OCI-M2 (cell line): ENCODE measurements around the gene USP10.
"Not testable (repeated sequence)": the region's sequence is repeated elsewhere in the genome, so short reads cannot be mapped to it uniquely, and the experiment has no call there.

ENCODE experiments used
- DNase-seq: peaks from one replicate; lab custom pipeline; 2025; ENCODE audit not compliant: unreplicated experiment; lab: John Stamatoyannopoulos, UW

The USP10 gene

GRCh38 chr16:84724606-84725309 lies 25.0 kb downstream of the USP10 start:
- no peak for DNase-seq

DNA sequence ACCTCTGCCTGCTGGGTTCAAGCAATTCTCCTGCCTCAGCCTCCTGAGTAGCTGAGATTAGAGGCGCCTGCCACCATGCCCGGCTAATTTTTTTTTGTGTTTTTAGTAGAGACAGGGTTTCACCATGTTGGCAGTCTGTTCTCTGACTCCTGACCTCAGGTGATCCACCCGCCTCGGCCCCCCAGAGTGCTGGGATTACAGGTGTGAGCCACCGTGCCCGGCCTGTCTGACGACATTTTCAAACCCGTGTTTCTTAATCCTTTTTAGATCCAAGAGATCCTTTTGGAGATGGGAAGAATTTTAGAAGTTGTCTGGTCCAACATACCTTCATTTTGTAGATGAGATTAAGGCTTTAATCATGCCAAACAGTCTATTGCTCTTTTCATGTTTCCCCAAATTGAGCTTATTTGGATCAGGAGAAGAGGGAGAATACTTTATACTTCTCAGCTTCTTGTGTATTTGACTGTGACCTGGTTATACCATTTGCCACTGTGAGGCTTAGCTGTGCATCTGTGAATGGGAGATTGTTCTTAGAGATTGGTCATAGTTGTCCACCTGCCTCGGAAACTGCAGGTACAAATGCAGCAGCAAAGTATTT lies 25.8 kb downstream of the USP10 start:
- no peak for DNase-seq

- DNase-seq = peak; percentile 72
These were observed 26.4 kb downstream of the USP10 start for GRCh38 chr16:84726079-84726668.

DNA sequence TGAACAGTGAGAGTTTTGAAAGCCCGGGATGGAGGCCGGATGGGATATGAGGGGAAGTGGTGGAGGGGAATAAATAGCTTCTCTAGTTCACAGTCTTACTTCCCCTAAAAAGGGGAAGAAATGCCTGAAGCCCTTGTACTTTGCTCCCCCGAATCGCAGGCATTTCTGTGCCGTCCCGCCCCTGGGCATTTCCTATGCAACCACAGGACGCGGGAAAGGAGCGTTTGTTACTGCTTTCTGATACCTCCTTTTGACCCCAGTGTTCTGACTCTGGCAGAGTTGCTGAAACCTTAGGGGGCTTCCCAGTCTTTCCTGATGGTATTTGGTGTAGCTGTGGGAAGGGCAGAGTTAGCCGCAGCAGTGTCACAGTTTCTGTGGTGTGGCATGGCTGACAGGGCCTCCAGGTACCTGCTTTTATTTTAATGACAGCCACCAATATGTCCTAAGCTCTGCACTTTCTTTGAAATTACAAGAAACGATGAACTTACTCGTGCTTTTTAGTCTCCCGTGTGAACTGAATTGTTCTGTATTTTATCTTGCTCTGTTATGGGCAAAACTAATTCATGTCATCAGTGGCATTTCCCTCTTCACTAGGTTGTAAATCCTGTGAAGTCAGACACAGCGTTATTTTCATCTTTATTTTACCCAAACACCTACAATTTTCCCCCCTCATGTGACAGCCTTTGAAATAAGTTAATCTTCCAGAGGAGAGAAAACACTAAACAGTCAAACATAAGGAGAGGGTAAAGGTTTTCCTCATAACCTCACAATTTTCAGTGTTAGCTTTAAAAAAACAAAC lies 27.1 kb downstream of the USP10 start:
- DNase-seq = no peak

- no peak for DNase-seq
These were observed 29.1 kb downstream of the USP10 start for GRCh38 chr16:84728853-84729424.

DNA sequence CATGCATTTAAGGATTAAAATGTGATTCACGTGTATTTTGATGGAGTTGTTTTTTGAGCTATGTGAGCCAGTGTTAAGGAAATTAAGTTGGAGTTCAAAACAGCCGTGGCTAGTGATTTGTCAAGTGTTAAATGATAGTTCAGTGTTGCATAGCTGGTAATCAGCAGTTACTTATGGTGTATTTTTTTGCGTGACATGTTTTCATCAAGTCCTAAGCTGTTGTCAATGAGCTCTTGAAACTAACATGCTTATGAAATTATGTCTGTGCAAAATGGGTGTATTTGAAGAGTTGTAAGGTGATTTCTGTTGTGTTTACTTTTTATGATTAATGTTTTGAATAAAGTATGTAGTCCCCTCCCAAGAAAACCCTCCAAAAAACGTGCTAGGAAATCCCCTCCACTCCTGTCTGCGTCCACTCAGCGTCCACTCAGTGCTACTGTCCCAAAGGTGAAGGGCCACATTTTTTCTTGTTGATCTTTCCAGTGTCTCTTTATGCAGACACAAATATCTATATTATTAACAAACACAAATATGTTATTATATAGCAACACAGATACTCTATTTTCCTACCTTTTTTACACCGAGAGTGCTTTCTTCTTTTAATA lies 30.0 kb downstream of the USP10 start:
- DNase-seq = no peak

DNA sequence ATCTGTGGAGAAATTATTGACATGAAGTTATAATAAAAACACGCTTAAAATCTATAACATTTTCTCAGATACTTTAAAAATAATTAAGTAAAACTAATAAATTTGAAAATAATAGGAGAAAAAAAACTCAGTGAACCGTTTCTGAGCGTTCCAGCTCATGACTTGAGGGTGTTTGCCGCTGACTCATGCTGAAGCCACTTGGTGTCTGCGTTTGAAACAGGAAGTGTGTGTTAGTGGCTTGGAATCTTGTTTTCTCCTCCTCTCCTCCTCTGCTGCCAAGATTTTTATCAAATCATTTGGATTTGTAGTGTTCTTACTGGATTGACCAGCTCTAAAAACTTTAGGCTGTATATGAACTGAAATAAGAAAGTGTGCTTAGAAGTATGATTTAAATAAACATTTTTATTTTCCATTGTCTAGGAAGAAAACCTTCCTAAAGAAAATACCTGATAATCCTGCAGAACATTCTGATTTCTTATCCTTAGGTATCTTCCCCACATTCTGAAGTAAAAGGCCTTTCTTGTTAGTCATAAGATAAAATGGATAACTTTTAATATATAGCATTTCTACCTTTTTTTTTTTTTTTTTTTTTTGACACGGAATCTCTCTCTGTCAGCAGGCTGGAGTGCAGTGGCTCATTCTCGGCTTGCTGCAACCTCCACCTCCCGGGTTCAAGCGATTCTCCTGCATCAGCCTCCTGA lies 30.8 kb downstream of the USP10 start:
- DNase-seq = no peak

- DNase-seq = not testable (repeated sequence)
These were observed 32.5 kb downstream of the USP10 start for GRCh38 chr16:84732332-84732673.

GRCh38 chr16:84732674-84733352 lies 33.0 kb downstream of the USP10 start:
- DNase-seq = no peak

- no peak for DNase-seq
These were observed 36.2 kb downstream of the USP10 start for GRCh38 chr16:84735849-84736586.

- DNase-seq = no peak
These were observed 37.6 kb downstream of the USP10 start for GRCh38 chr16:84737192-84738011.

DNA sequence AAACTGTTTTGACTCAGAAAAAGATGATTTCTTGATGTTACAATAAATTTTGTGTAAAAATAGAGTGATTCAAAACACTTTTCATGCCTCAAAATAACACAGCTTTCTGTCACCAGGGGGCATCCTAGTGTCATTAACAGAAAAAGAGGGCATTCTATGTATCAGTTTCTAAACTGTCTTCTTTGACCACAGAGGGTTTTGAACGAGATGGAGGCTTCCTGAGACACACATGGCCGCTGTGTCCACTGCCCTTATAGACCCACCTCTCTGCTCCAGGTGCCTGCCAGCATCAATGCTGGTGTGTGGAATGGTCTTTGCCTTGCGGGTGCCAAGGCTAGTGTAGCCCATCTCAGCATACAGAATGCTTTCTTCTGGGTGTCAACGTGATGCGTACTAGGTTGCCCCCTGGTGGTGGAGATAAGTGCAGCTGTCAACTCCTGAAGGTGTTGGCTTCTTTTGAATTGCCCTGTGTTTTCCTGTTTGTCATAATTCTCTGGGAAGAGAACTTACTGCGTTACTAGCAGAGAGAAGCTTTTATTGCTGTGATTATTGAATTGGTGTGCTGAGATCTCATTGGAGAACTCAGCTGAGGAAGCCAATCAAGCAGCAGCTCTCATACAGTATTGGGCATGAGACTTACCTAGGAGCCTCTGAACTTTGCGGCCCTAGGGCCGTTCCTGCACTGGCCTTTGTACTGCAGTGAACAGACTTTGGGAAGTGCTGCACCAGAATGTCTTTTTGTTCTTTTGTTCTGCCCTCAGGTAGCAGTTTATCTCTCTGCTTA lies 38.6 kb downstream of the USP10 start:
- DNase-seq = peak; percentile 17

DNA sequence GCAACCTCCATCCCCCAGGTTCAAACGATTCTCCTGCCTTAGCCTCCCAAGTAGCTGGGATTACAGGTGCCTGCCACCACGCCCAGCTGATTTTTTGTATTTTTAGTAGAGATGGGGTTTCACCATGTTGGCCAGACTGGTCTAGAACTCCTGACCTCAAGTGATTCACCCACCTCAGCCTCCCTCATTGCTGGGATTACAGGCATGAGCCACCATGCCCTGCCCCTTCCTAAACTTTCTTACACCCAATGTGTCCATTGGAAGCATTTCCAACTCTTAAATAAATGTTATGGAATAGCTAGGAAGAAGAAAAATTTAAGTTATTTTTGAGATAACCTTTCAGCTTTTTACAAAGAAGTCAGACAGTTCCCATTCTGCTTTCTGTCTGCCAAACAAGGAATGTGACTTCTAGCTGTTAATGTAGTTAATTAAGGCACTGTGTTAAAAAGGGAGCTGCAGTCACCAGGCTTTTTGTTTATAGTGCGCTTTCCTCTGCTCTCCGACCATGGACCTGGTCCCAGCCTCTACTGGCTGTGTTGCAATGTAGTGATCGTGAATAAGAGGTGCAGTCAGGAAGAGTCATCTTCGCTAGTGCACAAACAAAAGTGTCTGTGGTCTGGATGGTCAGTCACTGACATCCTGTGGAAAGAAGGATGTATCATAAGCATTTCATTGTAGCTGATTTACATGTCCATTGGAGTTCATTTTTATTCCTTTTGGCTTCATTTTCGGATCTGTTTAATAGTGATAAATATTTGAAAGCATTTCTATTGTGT lies 39.7 kb downstream of the USP10 start:
- no peak for DNase-seq

DNA sequence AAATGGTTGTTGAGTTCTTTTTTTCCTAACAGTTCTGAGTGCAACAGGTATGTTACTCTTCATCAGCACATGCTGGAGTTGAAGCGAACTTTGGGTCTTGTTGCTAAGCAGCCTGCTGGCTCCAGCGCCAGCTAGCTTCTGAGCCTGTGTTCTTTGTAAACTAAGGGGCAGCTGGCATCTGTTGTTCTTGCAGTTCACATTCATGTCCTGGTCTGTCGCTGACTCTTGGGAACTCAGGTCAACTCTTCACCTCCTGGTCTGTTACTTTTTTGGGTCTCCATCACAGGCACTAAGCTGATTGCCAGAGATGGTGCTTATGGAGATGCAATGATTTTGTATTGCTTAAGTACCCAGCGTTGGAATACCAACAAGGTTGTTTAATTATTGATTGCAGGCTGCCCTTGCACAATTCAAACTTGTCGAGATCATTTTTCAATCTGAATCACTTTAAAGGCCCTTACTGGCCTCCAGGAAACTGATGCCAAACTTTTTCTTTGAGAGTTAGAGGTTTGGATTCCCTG lies 40.9 kb downstream of the USP10 start:
- no peak for DNase-seq

DNA sequence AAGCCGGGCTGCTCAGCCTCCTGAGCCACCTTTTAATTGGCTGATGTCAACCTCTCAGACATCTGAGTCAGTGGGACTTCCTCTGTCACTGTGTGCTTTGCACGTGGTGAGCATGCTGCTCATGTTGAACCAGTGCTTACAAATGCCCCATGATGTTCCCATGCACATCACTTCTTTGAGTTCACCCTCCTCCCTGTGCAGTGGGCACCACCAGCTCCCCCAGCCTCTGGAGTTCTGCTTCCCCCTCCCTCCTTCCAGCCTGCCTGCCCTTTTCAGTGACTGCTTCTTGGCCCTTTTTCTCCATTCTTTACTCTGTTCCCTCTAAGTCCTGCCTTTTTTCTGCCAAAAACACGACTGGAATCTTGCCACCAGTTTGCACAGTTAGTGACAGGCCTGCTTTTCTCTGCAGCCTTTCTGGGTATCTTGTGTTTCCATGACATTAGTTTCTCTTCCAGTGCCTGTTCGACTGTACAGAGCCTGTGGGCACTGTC lies 41.6 kb downstream of the USP10 start:
- DNase-seq = no peak

DNA sequence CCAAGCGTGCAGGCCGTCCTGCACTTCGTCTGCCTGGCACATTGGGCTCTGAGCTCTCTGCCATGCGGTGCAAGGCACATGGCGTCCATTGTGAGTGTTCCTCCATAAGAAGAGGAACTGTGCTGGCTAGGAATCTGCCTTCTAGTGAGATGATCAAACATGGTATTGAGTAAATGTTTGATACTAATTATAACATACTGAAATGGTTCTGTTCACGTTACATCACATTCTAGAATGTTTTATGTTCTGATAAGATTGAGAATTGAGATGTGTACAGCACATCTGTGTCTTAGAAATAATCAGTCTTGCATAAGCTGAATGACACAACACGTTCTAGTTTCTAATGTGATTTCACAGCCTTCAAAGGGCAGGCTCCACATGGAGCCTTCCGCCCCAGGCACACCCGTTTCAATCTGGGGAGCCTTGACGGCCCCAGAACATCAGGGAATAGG lies 42.9 kb downstream of the USP10 start:
- DNase-seq = no peak
